IMR-90 (cell line): ENCODE results near the gene GATA6. TPM values are rescaled to one million over a fixed set of nuclear protein-coding genes. Genes with fewer than 3 reads are reported as not detected.

ENCODE experiments used
- ATAC-seq: fragments of 200-7000 bp; cut with Tn5 transposase; 2 replicates; pipeline ENCODE4 v1.9.1; 2020; ENCODE audit warnings: low read depth, mild to moderate bottlenecking, moderate library complexity
- BruUV-seq: library from RNA; stranded (reverse); fragments of 400-500 nt; replicated peaks from 2 replicates; lab custom pipeline; 2021; lab: Mats Ljungman, UMichigan
- CTCF ChIA-PET: fragments of 300-600 bp; formaldehyde crosslinking; extraction: SDS; loops from one replicate; lab custom pipeline; 2021; ENCODE audit warnings: antibody characterized with exemption; lab: Yijun Ruan, JAX
- POLR2A ChIA-PET: fragments of 300-600 bp; sonication (Branson Sonifier 250); formaldehyde crosslinking; loops from one replicate; lab custom pipeline; 2022; ENCODE audit warnings: antibody characterized with exemption; ENCODE audit not compliant: unreplicated experiment; lab: Charles Lee
- DNase-seq: peaks from one replicate; pipeline ENCODE4 v3.0.0; 2013
- H2AFZ ChIP-seq: replicated peaks from 2 replicates; pipeline ENCODE3; 2013; ENCODE audit warnings: low read length, mild to moderate bottlenecking; ENCODE audit not compliant: poor library complexity
- H2AK5ac ChIP-seq: 2 replicates; pipeline ENCODE4 v1.6.1; 2013; ENCODE audit warnings: low read depth, low read length, inconsistent platforms
- H2AK9ac ChIP-seq: replicated peaks from 2 replicates; pipeline ENCODE3; 2013; ENCODE audit warnings: mild to moderate bottlenecking, low read depth, low read length, moderate library complexity; ENCODE audit not compliant: poor library complexity
- H2BK120ac ChIP-seq: 2 replicates; pipeline ENCODE4 v1.6.1; 2013; ENCODE audit warnings: low read depth, low read length, inconsistent platforms
- H2BK15ac ChIP-seq: 3 replicates; pipeline ENCODE4 v1.6.1; 2013; ENCODE audit warnings: low read depth, low read length, inconsistent platforms
- H2BK20ac ChIP-seq: 2 replicates; pipeline ENCODE4 v1.6.1; 2013; ENCODE audit warnings: low read depth, mild to moderate bottlenecking, inconsistent platforms, low read length, moderate library complexity
- H2BK5ac ChIP-seq: 2 replicates; pipeline ENCODE4 v1.6.1; 2013; ENCODE audit warnings: mild to moderate bottlenecking, low read depth, low read length, inconsistent platforms; ENCODE audit not compliant: poor library complexity, severe bottlenecking
- H3K14ac ChIP-seq: replicated peaks from 2 replicates; pipeline ENCODE4 v1.6.1; 2013; ENCODE audit warnings: low read depth, low read length, inconsistent platforms
- H3K18ac ChIP-seq: 2 replicates; pipeline ENCODE4 v1.6.1; 2013; ENCODE audit warnings: low read depth, low read length, control low read depth
- H3K23ac ChIP-seq: 2 replicates; pipeline ENCODE4 v1.6.1; 2013; ENCODE audit warnings: low read depth, low read length, inconsistent platforms
- H3K27ac ChIP-seq: 2 replicates; pipeline ENCODE4 v1.5.1; 2013; ENCODE audit warnings: mild to moderate bottlenecking, control low read depth, low read length; ENCODE audit not compliant: insufficient read depth
- H3K27me3 ChIP-seq: 2 replicates; pipeline ENCODE4 v1.6.1; 2013; ENCODE audit warnings: low read length; ENCODE audit not compliant: control insufficient read depth, insufficient read depth
- H3K36me3 ChIP-seq: 2 replicates; pipeline ENCODE4 v1.6.1; 2013; ENCODE audit warnings: low read length, mixed read lengths; ENCODE audit not compliant: control insufficient read depth, insufficient read depth
- H3K4ac ChIP-seq: 2 replicates; pipeline ENCODE4 v1.6.1; 2013; ENCODE audit warnings: low read depth, low read length, inconsistent platforms
- H3K4me1 ChIP-seq: 2 replicates; pipeline ENCODE4 v1.6.1; 2013; ENCODE audit warnings: low read length, mixed read lengths; ENCODE audit not compliant: control insufficient read depth, insufficient read depth
- H3K4me2 ChIP-seq: 2 replicates; pipeline ENCODE4 v1.6.1; 2013; ENCODE audit warnings: low read depth, mild to moderate bottlenecking, control low read depth, low read length, moderate library complexity
- H3K4me3 ChIP-seq: 2 replicates; pipeline ENCODE4 v1.5.1; 2013; ENCODE audit warnings: low read depth, mild to moderate bottlenecking, control low read depth, low read length, moderate library complexity; ENCODE audit not compliant: insufficient read depth
- H3K56ac ChIP-seq: 2 replicates; pipeline ENCODE4 v1.6.1; 2013; ENCODE audit warnings: low read length, inconsistent platforms; ENCODE audit not compliant: insufficient read depth; ENCODE audit errors: extremely low read depth
- H3K79me1 ChIP-seq, 2 experiments: 2 replicates each; pipeline ENCODE4 v1.6.1; 2013; ENCODE audit warnings: low read length in 2 of 2, inconsistent platforms in 1 of 2, low read depth in 1 of 2
- H3K9ac ChIP-seq: 2 replicates; pipeline ENCODE4 v1.6.1; 2013; ENCODE audit warnings: low read depth, low read length, control low read depth
- H3K9me1 ChIP-seq: 2 replicates; pipeline ENCODE4 v1.6.1; 2013; ENCODE audit warnings: low read length, inconsistent platforms; ENCODE audit not compliant: insufficient read depth
- H3K9me3 ChIP-seq: 2 replicates; pipeline ENCODE4 v1.6.1; 2013; ENCODE audit warnings: low read length; ENCODE audit not compliant: control insufficient read depth, insufficient read depth
- H4K20me1 ChIP-seq: 2 replicates; pipeline ENCODE4 v1.6.1; 2013; ENCODE audit warnings: low read length, inconsistent platforms; ENCODE audit not compliant: insufficient read depth
- H4K5ac ChIP-seq: 2 replicates; pipeline ENCODE4 v1.6.1; 2013; ENCODE audit warnings: mild to moderate bottlenecking, low read depth, low read length, control low read depth
- H4K8ac ChIP-seq, 2 experiments: 2 replicates each; pipeline ENCODE4 v1.6.1; 2013; ENCODE audit warnings: low read depth in 2 of 2, low read length in 2 of 2, control low read depth in 1 of 2, inconsistent platforms in 1 of 2
- H4K91ac ChIP-seq: 2 replicates; pipeline ENCODE4 v1.6.1; 2013; ENCODE audit warnings: low read depth, low read length, inconsistent platforms; ENCODE audit not compliant: insufficient read depth
- CEBPB ChIP-seq: IDR thresholded peaks from 2 replicates; pipeline ENCODE4 v1.6.1; 2012; ENCODE audit warnings: low read depth, low read length, improper control_type of control experiment
- FOS ChIP-seq: fragments of 150-350 bp; IDR thresholded peaks from 2 replicates; pipeline ENCODE4 v1.6.1; 2016; ENCODE audit warnings: low read depth, low read length
- WGBS, 2 experiments: methylation state at CpG; one replicate each; pipeline versions ENCODE4 v1.1.5 to v1.1.7; 2013; ENCODE audit warnings: missing lambda C conversion rate in 2 of 2; ENCODE audit not compliant: insufficient read length in 1 of 2; ENCODE audit errors: extremely low coverage in 2 of 2; 5-methylcytosine and 5-hydroxymethylcytosine counted together
- dilution Hi-C: fragments of 300-500 bp; cut with HindIII; formaldehyde crosslinking; loops from one replicate; pipeline ENCODE4 v1.14.3; 2018; ENCODE audit warnings: low sequenced_read_pairs; ENCODE audit not compliant: unreplicated experiment
- in situ Hi-C: fragments of 300-500 bp; cut with MboI; formaldehyde crosslinking; loops from 3 replicates; pipeline ENCODE4 v1.14.3; 2019; ENCODE audit warnings: low sequenced_read_pairs, inconsistent platforms, mixed read lengths
- intact Hi-C: fragments of 100-400 bp; cut with micrococcal nuclease; formaldehyde crosslinking; loops from 2 replicates; pipeline ENCODE4 v1.10.0; 2022
- polyA plus RNA-seq, 3 experiments: library from polyadenylated mRNA; depleted of rRNA; stranded (reverse); fragments of >200 nt; gene quantifications; 2 replicates each; pipeline ENCODE4 v1.2.3, GENCODE V29; 2012; ENCODE audit warnings: low replicate concordance in 1 of 3
- total RNA-seq: library from RNA; depleted of rRNA; stranded (reverse); fragments of >200 nt; gene quantifications from 2 replicates; pipeline ENCODE4 v1.2.3, GENCODE V29; 2012

The GATA6 gene
- total and polyA plus RNA-seq, 2 of the 4 experiments (the other 2 are of a cell fraction): 2.5 to 4.0 TPM

- Histone ChIP-seq H3K56ac (no peak overlapping the region), H3K18ac (no peak overlapping the region), H2BK120ac (no peak overlapping the region), H3K14ac (no peak overlapping the region), H3K9ac (no peak overlapping the region), H3K4me1 (no peaks in the 10 kb centered on the region; the same call in 1 of the 2 replicates), H2AK9ac (no peak overlapping the region), H4K91ac (no peak overlapping the region), H4K8ac (no peak overlapping the region), H2BK20ac (no peak overlapping the region), H3K27me3 (no peaks in the 10 kb centered on the region), H3K79me1 (no peaks in the 10 kb centered on the region; a peak in 1 of 4 replicates), H3K9me3 (no peaks in the 10 kb centered on the region), H3K4ac (no peak overlapping the region), H2AK5ac (no peak overlapping the region), H3K4me3 (no peak overlapping the region), H4K20me1 (no peaks in the 10 kb centered on the region), H2AFZ (no peak overlapping the region), H3K4me2 (no peak overlapping the region), H2BK5ac (no peak overlapping the region), H3K23ac (no peak overlapping the region), H3K27ac (no peak overlapping the region), H2BK15ac (no peak overlapping the region), H4K5ac (no peak overlapping the region), H3K9me1 (no peaks in the 10 kb centered on the region), H3K36me3 (peaks cover 2% of the 10 kb centered on the region)
- ChIA-PET CTCF (no interaction called here), POLR2A (no interaction called here)
- DNase-seq: peak; percentile 66
- in situ Hi-C loops: no loop called here
- TF ChIP-seq CEBPB: peak; percentile 76
- TF ChIP-seq FOS: no peak
- dilution Hi-C loops: no loop called here
- no CpG with 5 or more reads among the region's 5 CpGs for WGBS, 2 experiments
- intact Hi-C loops: no loop called here
- 0 out of 2 replicates have a peak, but pooled peaks have one; percentile 17 for ATAC-seq
- no TSS peak for BruUV-seq
Measured at GRCh38 chr18:22207021-22207758, 37.8 kb downstream of the GATA6 start.
